CD4-positive, alpha-beta T cell treated with Interleukin-21 for 1 hour (primary cell): ENCODE data around the gene LYVE1.
"Not testable (repeated sequence)": the region's sequence is repeated elsewhere in the genome, so short reads cannot be mapped to it uniquely, and the experiment has no call there.

Experiments
- DNase-seq: peaks from one replicate; pipeline ENCODE4 v3.0.0-alpha.2; 2020

Gene LYVE1

DNA sequence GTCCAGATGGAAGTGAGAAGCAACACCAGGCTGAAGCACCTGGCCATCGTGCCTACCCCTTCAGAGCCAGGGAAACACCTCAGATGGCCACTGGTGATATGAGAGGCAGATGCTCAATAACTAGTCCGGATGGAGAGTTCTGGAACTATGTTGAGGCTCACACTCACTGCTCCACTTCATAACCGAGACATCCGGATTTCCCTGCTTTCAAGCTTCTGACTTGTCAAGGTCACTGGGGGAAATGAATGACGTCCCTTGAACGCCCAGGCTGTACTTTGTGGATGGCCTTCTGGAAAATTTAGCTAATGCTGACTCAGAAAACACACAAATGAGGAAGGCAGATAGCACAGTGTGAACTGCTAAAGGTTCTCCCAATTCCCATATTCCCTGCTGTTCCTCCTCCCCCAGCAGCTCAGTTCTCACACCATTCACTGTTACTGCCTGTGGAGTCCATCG, at the start of gene LYVE1:
LYVE1 (minus strand) TSS at position 180 of the 456 bp plus-strand sequence; CDS start at position 47, 133 bp downstream.
- no peak for DNase-seq

DNA sequence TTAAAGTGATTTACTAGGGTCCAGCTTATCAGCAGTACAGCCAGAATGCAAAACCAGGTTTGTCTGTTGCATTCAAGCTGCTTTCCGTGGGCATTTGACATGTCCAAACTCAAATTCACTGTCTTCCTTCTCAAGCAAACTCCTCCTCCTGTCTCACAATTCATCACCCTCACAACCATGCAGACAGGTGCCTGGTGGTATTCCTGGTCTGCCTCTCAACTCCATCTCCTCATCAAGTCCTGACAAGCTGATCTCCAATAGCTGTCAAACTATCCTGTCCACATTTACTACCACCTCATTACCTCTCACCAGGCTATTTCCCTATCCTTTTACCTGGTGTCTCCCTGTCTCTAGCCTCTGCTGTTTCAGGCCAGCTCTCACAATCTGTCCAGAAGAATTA, 49.1 kb upstream of the LYVE1 start:
- DNase-seq, result no peak

- DNase-seq, result no peak
These were observed 43.8 kb upstream of the LYVE1 start for GRCh38 chr11:10611979-10612862.

DNA sequence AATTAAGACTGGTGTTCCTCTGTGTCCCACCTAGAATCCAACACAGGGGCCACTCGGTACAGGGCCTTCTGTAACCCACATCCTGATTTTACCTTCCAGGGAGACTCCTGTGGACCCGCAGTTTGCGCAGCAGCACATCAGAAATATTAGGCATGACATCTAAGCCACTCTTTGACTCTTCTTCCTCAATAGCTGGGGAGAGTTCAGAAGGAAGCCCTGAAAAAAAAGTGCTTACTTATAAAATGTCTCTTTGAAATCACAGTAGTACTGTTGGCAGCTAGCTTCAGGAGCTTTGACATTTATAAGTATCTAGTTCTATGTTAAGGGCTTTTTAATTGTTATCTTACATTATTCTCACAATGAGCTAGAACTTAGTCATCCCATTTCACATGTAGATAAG, 41.2 kb upstream of the LYVE1 start:
- DNase-seq, result no peak

- no peak for DNase-seq
These were observed 40.1 kb upstream of the LYVE1 start for GRCh38 chr11:10608584-10608983.

DNA sequence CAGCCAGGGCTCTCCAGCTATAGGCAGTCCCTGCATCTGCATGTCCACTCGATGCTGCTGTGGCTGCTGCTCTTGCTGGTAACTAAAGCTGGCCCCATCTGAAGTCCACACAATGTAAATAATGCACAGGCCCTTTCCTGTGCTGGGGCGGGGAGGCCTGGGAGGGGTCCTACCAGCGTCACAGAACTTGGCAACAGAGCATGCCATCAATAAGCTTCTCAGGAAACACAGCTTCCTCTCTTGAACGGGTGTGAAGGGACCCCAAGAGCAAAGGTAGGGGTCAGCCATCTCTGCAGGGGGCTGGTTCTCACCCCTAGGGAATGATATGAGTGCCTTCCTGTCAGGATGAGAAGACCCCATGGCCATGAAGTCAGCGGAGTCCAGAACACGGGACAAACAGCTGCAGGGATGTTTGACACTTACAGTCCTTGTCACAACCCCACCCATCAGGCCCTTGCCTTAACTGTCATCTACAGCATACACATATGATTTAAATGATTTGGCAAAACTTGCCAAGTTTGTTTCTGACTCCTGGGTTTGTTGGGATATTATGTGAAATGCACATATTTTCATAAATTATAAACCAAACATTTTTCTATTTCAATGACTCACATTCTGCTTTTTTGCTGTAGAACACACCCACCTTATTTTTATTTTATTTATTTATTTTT, 39.1 kb upstream of the LYVE1 start:
- DNase-seq, result no peak

- DNase-seq, result no peak
These were observed 38.2 kb upstream of the LYVE1 start for GRCh38 chr11:10606536-10607208.

- no peak for DNase-seq
These were observed 37.5 kb upstream of the LYVE1 start for GRCh38 chr11:10605941-10606381.

GRCh38 chr11:10604798-10605197, 36.3 kb upstream of the LYVE1 start:
- DNase-seq, result no peak

DNA sequence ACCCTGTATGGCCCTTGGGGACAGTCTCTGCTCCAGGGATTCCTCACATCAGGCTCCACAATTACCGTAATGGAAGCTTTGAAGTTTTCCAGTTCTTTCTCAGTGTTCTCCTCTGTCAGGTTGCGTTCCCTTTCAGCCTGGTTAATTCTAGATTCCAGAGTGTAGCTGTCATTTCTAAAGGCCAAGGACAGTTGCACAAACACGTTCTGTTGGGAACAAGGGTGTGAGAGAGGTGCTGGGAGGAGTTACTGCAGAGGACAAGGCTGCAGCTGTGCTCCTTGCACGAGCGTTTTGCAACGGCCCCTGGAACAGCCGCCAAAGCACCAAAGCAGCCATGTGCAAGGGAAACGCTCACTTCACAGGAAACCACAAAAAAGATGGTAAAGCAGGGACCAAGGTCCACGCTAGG, 35.9 kb upstream of the LYVE1 start:
- no peak for DNase-seq

GRCh38 chr11:10603721-10604297, 35.3 kb upstream of the LYVE1 start:
- no peak for DNase-seq

DNA sequence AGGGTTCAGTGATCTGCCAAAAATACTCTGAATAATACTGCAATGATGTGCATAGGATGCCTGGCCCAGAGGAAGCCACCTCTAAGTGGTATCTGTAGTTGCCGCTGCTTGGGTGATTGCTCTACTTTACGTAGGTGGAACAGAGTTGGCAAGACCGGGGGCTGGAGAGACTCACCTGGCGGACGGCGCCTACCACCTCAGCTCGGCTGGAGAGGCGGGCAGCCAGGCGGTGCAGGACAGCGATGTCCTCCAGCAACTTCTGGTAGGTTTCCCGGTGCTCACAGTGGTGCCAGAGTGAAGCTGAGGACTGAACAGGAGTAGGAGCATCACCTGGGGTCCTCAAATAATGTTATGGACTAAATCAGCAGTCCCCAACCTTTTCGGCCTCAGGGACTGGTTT, 34.5 kb upstream of the LYVE1 start:
- DNase-seq, result no peak

DNA sequence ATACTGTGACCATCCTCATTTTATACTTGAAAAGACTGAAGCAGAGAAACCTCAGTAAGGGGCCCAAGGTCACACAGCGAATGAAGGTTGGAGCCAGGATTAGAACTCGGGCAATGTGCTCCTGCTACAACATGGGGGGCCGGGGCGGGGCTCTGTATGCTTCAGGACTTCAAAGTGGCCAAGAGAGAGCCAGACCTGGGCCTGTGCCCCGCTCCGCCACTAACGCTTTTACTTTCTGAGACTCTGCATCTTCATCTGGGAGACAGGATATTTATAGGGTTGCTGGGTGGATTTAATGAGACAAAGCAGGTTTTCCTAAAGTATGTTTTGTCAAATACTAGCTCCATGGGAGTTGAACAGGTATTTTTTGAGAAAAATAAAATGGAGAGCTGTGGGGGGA, 33.9 kb upstream of the LYVE1 start:
- DNase-seq, result no peak

DNA sequence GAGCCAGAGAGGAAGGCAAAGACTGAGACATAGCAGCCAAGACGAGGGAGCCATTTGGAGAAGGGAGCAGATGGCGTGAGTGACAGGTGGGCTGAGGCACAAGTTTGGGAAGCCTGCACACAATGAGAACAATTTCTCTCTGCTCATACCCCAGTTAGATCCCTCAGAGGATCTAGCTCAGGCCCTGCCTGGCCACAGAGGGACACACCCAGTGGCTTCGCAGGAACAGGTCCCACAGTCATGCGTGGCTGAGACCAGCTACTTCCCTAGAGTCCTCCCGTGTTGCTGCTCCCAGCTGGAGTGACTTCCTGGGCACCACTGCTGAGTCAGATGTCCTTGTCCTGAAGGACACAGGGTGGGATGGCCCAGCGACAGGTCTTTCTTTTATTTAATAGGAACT, 33.4 kb upstream of the LYVE1 start:
- no peak for DNase-seq

DNA sequence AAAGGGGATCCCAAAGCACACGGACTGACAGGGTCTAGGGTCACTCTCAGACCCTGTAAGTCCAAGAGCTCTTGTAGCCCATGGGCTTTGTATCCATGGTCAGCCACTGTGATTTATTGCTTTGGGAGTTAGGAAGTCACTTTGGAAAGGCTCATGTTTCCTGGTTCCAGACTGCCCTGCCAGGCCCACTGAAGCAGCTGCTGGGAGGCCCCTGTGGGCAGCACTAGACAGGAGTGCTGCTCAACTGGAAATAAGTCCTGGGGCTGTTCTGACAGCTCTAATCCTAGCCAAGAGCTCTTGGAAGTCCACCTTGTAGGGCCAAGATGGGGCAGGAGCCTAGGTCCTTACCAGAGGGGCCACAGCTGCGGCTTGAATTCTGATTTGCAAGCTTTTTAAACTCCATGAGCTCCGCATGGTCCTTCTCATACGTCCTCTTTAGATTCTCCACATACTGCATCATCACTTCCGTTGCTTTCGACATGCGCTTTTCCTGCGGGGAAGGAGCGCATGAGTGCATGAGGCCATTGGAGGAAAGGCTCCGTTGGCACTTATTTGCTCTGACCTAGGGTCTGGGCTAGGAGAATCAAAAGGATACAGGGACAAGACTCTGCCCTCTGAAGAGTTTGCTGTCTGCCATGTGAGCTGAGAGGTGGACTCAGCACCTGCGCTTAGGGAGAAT, 32.2 kb upstream of the LYVE1 start:
- DNase-seq, result no peak

DNA sequence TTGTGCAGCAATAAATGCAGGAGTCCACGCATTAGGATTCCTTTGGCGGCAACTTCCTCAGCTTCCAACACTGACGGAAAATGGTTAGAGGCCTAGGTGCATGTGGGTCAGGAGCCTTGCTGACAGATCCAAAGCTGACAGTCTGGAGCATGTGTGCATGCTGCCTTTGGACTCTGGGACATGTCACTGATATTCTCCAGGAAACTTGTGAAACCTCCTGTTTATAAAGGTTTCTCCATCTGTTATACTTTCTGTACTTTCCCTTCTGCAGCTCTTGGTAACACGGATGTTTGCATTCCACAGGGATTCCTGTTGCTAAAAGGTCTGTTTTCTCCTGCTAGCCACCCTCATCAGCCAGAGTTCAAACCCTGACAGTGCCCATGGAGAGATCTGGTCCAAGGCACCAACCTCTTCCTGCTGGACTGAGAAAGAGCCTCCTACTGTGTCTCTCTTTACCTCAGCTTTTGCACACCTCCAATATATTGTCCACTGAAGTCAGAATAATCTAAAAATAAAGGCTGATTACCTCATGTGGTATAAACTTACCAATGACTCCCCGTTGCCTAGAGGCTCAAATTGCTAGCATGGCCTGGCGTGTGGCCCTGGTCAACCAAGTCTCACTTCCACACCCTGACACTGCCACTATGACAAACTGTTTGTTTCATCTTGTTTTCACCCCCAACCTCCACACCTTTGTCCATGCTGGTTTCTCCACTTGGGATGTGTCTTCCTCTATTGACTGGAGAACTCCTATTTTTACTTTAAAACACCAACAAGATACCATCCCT, 31.1 kb upstream of the LYVE1 start:
- no peak for DNase-seq

DNA sequence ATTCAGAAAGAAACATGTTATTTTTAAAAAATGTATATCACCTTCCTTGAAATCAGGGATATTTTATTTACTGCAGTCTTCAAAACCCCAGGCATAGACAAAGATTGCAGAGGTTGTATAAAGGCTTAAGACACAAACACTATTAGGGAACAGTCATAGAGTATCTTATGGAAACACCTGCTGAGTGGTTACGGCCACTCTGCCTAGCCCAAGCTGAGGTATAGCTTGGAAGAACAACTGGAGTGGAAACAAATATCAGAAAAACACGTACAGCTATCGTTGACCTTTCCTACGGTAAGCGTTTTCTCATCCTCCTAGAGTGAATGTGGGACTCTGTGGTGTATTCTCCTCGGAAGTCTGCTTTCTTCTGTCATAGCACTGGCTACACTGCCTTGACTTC, 30.4 kb upstream of the LYVE1 start:
- DNase-seq, result no peak

- DNase-seq, result no peak
These were observed 29.4 kb upstream of the LYVE1 start for GRCh38 chr11:10597877-10598351.

GRCh38 chr11:10595840-10596239, 27.4 kb upstream of the LYVE1 start:
- DNase-seq, result not testable (repeated sequence)

DNA sequence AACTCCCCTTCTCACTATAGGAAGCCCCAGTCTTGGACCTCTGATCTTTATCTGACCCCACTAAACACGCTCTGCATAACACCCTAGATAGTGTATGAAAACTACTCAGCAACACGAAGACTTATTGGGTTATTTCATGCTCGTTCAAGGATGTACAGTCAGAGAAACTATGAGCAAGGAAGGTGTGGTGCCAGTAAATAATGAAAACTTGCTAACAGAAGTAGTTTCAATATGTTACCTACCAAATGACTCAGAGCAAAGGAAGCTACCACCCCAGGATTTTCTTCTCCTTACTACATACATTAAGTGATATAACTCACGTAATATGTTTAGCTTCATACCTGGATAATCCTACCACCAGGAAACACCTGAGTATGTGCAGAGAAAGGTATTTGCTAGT, 25.9 kb upstream of the LYVE1 start:
- no peak for DNase-seq

DNA sequence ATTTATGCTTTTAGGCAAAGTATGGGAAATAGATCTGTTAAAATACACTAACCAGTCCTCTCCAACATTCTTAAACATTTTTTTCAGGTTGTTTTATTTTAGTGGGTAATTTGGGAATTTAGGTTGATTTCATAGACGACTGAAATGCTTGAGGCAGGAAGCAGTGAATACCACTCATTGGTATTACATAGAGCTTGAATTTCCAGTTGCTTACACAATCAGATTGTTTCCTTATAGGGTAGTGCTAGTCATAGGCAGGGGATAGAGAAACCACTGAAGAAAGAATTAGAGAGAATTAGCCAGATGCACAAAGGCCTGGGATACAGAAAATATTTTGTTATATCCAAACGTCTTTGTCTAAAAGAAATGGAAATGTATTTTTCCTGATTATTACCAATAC, 23.9 kb upstream of the LYVE1 start:
- DNase-seq, result no peak

- DNase-seq, result no peak
These were observed 23.3 kb upstream of the LYVE1 start for GRCh38 chr11:10591741-10592140.
